Measurements from ENCODE around the gene CYB5R4. TPM values are rescaled to one million over a fixed set of nuclear protein-coding genes. Genes with fewer than 3 reads are reported as not detected.

The CYB5R4 gene
- total RNA-seq, 1 experiment from 2014 or later: 17.5 TPM

- H3K4me1 Mint-ChIP-seq: peaks cover 10 to 14% of the 10 kb centered on the region in 2 experiments
- H4K91ac ChIP-seq (ENCODE audit: insufficient read length, low read depth, low read length): no peak overlapping the region
- H2BK5ac ChIP-seq (ENCODE audit: insufficient read length, low read length): no peak overlapping the region
- H3K4me2 ChIP-seq (ENCODE audit: insufficient read depth, insufficient read length, low read length): no peak overlapping the region
- H4K20me1 ChIP-seq (ENCODE audit: control insufficient read depth, insufficient read depth, insufficient read length): no peaks in the 10 kb centered on the region
- no CpG with 5 or more reads among the region's 2 CpGs for WGBS (ENCODE audit: extremely low coverage, insufficient read length, low lambda C conversion rate)
- H3K27ac Mint-ChIP-seq: no peak overlapping the region
- no peak overlapping the region for H2BK15ac ChIP-seq (ENCODE audit: low read depth, low read length)
- H3K79me1 ChIP-seq (ENCODE audit: insufficient read depth, low read depth, low read length, poor library complexity, severe bottlenecking): no peaks in the 10 kb centered on the region
- H2BK12ac ChIP-seq (ENCODE audit: insufficient read length, low read depth, low read length): no peak overlapping the region
- no peak overlapping the region for H2BK120ac ChIP-seq (ENCODE audit: low read depth, low read length, poor library complexity, severe bottlenecking)
- no peak overlapping the region for H3K14ac ChIP-seq (ENCODE audit: insufficient read depth, low read length)
- H3K9ac ChIP-seq (ENCODE audit: extremely low read depth, insufficient read length, low read length): no peak overlapping the region
- no peak overlapping the region for H3T11ph ChIP-seq (ENCODE audit: low read length)
- H3K4ac ChIP-seq (ENCODE audit: low read depth, low read length): no peak overlapping the region
- peaks cover 2% of the 10 kb centered on the region; the same call in 1 of the 2 replicates for H3K27me3 Mint-ChIP-seq (ENCODE audit: low read depth)
- no peak overlapping the region for H3K18ac ChIP-seq (ENCODE audit: insufficient read length, low read depth, low read length)
- no peak overlapping the region for H3K4me3 Mint-ChIP-seq
- no peak for TF ChIP-seq CTCF (conservative IDR thresholded peaks at IDR 0.05)
- no peak overlapping the region for H3K56ac ChIP-seq (ENCODE audit: insufficient read length, low read depth, low read length)
- peaks cover 0 to 7% of the 10 kb centered on the region in 2 experiments; a peak in 2 of 5 replicates for H3K9me3 Mint-ChIP-seq
- no peak overlapping the region for H4K5ac ChIP-seq (ENCODE audit: insufficient read length, low read depth, low read length)
- no peaks in the 10 kb centered on the region; a peak in 2 of 7 replicates for H3K36me3 Mint-ChIP-seq (ENCODE audit: insufficient read depth in 1 of 3, low read depth in 3 of 3)
- no peak overlapping the region for H4K8ac ChIP-seq (replicated peaks; ENCODE audit: insufficient read length, low read depth, low read length)
- no peak overlapping the region for H2AK5ac ChIP-seq (ENCODE audit: insufficient read length, low read length)
- no peaks in the 10 kb centered on the region for H3K23me2 ChIP-seq (ENCODE audit: insufficient read length, low read depth, low read length, poor library complexity, severe bottlenecking)
- H3K4me1 ChIP-seq (ENCODE audit: insufficient read depth, low read length): peaks cover 3% of the 10 kb centered on the region; the same call in 1 of the 2 replicates
- H3K79me2 ChIP-seq (ENCODE audit: insufficient read depth, low read length): no peaks in the 10 kb centered on the region
- H3K23ac ChIP-seq (ENCODE audit: insufficient read length, low read depth, low read length): no peak overlapping the region
- H2AFZ ChIP-seq (ENCODE audit: low read length): no peak overlapping the region
- DNase-seq: no peak
- H2BK20ac ChIP-seq (ENCODE audit: low read depth, low read length, poor library complexity, severe bottlenecking): no peak overlapping the region
- no peaks in the 10 kb centered on the region for H3K9me3 ChIP-seq (ENCODE audit: control insufficient read depth, low read depth, low read length)
- no peak overlapping the region for H3K27ac ChIP-seq (ENCODE audit: insufficient read length, low read depth, low read length)
- no peaks in the 10 kb centered on the region for H3K27me3 ChIP-seq (ENCODE audit: insufficient read depth, low read length)
Observed at GRCh38 chr6:83827050-83827449, 32.4 kb upstream of the CYB5R4 start.

Data from H9 (cell line).